Activated CD4-positive, alpha-beta memory T cell treated with anti-CD3 and anti-CD28 coated beads, Interleukin-2, amount 10 ng/mL, durations not matched to agents 7 days and 5 days (primary cell): ENCODE measurements around the gene PIK3C3. TPM values are rescaled to one million over a fixed set of nuclear protein-coding genes. Genes with fewer than 3 reads are reported as not detected.

Experiments
- CTCF ChIA-PET: fragments of 350-600 bp; sonication (Branson Sonifier 250); formaldehyde crosslinking; loops from one replicate; lab custom pipeline; 2021; ENCODE audit warnings: antibody characterized with exemption, inconsistent platforms; lab: Charles Lee
- POLR2A ChIA-PET: fragments of 350-600 bp; sonication (Branson Sonifier 250); formaldehyde crosslinking; loops from one replicate; lab custom pipeline; 2021; ENCODE audit warnings: antibody characterized with exemption; lab: Charles Lee
- DNase-seq: peaks from one replicate; pipeline ENCODE4 v3.0.0-alpha.2; 2020
- H3K27ac Mint-ChIP-seq: one replicate; pipeline ENCODE4 v1.8.0; 2021; ENCODE audit warnings: mild to moderate bottlenecking, mixed read lengths
- H3K27me3 Mint-ChIP-seq: one replicate; pipeline ENCODE4 v1.8.0; 2021; ENCODE audit warnings: mixed read lengths
- H3K36me3 Mint-ChIP-seq: one replicate; pipeline ENCODE4 v1.8.0; 2021; ENCODE audit warnings: low read depth, mixed read lengths
- H3K4me1 Mint-ChIP-seq: one replicate; pipeline ENCODE4 v1.8.0; 2021; ENCODE audit warnings: mixed read lengths
- H3K4me3 Mint-ChIP-seq: one replicate; pipeline ENCODE4 v1.8.0; 2021; ENCODE audit warnings: mild to moderate bottlenecking, mixed read lengths
- H3K9me3 Mint-ChIP-seq: one replicate; pipeline ENCODE4 v1.8.0; 2021; ENCODE audit warnings: mixed read lengths
- total RNA-seq, 2 experiments: library from RNA; stranded (reverse); gene quantifications; one replicate each; pipeline ENCODE4 v1.2.3, GENCODE V29; 2021

PIK3C3 gene
- total RNA-seq, 2 experiments from 2014 or later, result 58.2 to 59.8 TPM

DNA sequence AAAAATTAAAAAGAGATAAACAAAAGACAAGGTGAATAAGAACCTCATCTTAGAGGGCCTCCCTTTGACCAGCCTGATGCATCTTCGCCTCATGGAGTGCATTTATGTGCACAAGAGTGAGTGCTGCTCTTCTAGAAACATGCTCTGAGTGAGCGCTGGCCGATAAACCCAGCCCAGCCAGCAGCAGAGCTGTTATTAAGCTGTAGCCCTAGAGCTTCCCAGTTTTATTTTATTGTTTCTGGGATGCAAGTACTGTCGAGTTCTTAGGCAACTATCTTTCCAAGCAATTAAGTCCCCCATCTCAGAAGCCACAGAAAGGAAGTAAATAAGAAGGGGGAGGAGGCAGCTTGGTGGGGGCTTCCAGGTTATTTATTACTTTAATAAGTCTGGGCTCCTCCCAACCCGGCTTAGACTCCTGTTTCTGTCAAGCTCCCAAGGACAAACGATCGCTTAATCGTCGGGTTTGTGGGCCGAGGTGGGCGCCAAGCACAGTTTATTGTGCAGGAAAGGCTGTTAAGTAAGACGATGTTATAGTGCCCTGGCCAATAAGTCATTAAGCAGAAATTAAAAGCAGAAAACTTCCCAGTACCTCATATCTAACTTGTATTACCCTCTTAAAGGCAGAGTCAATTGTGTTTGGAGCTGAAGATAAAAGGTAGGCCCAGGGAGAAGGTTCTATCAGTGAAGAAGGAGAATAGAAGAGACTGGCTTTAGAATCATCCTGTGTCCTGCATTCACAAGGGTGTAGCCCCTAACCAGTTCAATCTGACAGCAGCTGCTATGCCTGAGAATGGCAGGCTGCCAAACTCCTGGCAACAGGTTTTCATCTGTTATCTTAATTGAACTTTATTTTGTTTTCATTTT is 176.3 kb downstream of the PIK3C3 start:
- H3K4me3 Mint-ChIP-seq, result no peak overlapping the region
- H3K27me3 Mint-ChIP-seq, result peaks cover 2% of the 10 kb centered on the region
- no peak for DNase-seq
- no peaks in the 10 kb centered on the region for H3K36me3 Mint-ChIP-seq
- no peaks in the 10 kb centered on the region for H3K9me3 Mint-ChIP-seq
- no peak overlapping the region for H3K27ac Mint-ChIP-seq
- ChIA-PET CTCF (interaction anchor here (1.8 kb wide), 1 partner anchor 17 kb away, joined by 8 read pairs; no protein-coding TSS in a partner anchor), POLR2A (no interaction called here)
- no peaks in the 10 kb centered on the region for H3K4me1 Mint-ChIP-seq

DNA sequence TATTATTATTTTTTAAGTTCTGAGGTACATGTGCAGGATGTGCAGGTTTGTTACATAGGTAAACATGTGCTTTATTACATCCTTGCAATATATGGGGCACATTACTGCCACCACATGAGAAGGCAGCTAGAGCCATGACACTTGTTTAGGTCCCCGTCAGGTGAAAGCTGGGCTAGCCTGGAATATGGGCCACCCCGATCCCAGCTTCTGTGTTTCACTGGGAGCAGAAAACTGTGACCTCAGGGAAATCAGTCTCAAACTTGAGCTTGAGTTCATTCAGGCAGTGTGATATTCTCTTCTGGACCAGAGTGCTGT is 176.9 kb downstream of the PIK3C3 start:
- no peaks in the 10 kb centered on the region for H3K9me3 Mint-ChIP-seq
- CTCF ChIA-PET, result interaction anchor here (1.8 kb wide), 1 partner anchor 18 kb away, joined by 8 read pairs; no protein-coding TSS in a partner anchor
- POLR2A ChIA-PET, result no interaction called here
- no peaks in the 10 kb centered on the region for H3K4me1 Mint-ChIP-seq
- H3K27me3 Mint-ChIP-seq, result peaks cover 2% of the 10 kb centered on the region
- H3K27ac Mint-ChIP-seq, result no peak overlapping the region
- no peaks in the 10 kb centered on the region for H3K36me3 Mint-ChIP-seq
- no peak overlapping the region for H3K4me3 Mint-ChIP-seq
- no peak for DNase-seq
